SIG-M5 treated with dmso at 0.1 percent for 504 hours (cell line): ENCODE results near the gene CELF4.

ENCODE experiments used
- DNase-seq: peaks from one replicate; lab custom pipeline; 2025; ENCODE audit not compliant: unreplicated experiment; lab: John Stamatoyannopoulos, UW

Gene CELF4

DNA sequence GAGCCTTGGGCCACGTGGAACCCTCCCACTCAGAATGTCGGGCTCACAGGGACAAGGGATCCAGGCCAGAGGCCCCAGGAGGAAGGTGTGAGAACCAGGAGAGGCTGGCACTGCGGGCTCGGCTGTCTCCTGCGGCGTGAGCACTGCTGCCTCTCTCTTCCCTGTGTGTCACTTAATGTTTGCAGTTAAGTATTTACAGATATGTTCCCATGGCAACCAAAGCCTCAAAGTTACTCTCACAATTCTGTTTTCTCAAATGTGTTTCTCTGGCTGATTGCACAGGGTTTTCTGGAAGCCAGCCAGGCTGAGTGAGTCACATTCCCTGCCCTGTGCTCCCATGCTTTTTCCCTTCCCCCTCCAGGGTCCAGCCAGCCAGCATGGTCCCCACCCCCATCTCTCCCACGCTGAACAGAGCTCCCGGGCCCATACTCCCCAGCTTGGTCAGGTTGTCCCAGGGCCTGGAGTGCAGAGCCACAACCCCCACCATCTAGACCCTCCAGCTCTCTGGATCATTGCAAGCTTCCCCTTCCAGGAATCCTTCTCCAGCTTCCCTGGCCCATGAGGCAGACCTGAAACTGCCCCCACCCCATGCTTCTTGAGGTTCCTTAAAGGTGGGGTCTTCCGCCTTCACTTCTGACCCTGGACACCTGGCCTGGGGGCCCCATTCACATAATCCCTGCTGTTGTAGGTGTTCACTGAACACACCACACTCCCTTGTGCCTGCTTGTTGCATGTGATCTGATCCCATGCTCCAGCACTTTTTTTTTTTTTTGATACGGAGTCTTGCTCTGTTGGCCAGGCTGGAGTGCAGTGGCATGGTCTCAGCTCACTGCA is 265.9 kb downstream of the CELF4 start:
- DNase-seq: peak; percentile 63

DNA sequence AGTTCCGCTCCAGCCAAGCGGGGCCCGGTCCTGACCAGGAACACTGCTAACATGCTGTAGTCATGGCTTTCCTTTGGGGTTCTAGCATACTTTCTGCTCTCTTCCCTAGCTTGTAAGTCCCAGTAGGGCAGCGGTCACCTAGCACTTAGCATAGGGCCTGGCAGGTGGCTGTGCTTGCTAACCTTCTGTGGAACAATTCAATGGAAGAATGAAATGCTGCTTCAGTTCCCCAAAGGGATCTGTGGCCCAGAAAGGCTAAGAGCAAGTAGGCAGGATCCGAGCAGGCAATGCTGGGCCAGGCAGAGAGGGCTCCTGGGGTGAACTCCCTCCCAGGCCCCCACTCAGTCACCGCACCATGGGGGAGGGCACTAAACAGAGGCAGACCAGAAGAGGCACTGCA is 266.8 kb downstream of the CELF4 start:
- no peak for DNase-seq

DNA sequence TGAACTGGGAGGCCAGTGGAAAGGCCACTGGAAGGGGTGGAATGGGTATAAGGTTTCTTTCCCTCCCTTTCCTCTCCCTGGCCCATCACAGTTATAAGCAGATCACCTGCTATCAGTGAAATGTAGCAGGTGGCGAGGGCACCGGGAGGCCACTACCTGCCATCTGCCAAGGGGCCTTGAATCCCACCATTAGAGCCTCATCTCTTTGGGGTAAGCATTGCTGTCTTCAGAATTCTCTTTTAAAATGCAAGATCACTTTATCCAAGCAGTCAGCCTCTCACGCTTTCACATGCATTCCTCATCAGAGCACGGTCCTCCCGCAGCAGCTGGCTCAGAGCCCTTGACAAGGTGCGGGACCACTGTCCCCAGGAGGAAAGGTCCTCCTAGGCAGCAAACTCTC is 268.5 kb downstream of the CELF4 start:
- no peak for DNase-seq

DNA sequence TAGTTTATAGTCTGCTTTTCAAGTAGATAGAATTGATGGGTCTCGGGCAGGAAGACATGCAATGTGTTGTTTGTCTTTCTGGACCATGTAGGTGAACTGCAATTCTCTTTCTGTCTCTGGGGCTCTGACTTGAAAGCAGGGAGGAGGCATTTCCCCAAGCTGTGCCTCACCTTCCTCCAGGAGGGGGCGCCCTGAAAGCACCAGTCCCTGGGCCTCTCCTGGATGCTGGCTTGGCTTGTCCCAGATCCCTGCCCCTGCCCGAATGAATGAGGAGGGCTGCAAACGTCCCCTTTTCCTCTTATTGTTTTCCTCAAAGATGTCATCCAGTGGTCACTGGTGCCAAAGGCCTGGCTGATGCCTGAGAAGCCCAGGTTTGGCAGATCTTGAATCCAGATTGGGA is 270.6 kb downstream of the CELF4 start:
- DNase-seq: no peak

DNA sequence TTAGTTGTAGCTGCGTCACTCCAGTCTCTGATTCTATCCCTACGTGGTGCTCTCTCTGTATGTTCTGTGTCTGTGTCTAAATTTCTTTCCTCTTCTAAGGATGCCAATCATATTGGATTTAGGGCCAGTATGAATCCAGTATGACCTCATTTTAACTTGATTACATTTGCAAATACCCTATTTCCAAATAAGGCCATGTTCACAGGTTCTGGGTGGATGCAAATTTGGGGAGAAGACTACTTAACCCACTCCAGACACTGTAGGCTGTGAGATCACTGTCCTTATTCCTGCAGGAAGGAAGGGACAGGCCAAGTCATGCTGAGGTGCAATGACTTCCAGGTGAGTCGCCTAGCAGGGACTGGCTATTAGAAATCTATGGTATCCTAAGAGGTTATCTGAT is 272.2 kb downstream of the CELF4 start:
- DNase-seq: no peak

DNA sequence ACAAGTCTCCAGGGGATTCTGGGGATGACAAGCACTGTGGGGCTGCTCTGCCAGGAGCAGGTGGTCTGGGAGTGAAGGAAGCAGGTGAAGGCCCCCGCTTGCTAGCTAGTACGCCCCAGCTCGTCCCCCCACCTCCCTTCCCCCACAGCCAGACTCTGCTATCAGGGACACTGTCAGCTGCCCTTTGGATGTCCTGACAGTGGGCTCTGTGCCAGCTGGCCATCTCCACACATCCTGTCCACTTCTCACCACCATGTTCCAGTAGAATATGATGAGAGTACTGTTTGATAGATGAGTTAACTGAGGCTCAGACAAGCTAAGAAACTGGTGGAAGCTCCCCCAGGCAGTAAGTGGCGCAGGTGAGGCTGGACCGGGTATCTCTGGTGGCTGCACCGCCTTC is 276.2 kb downstream of the CELF4 start:
- no peak for DNase-seq

DNA sequence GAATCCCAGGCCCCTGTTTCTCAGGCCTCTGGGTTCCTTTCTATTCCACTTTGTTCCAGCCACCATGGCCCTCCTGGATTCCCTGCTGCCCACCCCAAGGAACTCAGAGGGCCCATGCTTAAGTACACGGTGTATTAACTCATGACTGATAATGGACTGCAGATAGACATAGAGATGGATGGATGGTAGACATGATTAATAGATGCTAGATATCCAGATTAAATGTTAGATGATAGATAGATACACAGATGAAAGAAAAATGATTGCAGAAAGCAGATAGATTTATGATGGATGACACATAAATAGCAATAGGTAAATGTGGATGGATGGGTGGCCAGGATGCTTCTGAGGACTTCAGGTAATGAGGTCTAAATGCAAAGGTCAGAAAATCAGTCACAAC is 278.0 kb downstream of the CELF4 start:
- no peak for DNase-seq

DNA sequence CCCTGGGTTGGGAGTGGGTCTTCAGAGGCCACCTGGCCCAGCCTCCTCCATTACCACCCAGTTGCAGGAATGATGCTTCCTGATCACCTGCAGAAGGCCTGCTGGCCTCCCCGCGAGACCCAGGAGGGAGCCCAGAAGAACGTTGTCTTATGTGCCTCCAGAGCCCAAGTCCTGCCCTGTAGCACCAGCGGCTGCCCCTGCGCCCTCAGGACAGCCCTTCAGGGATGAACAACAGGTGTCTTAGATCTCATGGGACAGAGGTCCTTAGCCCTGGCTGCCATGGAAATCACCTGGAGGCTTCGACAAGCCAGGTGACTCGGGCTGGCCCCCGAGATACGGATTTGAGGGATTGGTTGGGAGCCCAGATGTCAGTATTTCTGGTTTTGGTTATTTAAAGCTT is 278.8 kb downstream of the CELF4 start:
- DNase-seq: no peak

DNA sequence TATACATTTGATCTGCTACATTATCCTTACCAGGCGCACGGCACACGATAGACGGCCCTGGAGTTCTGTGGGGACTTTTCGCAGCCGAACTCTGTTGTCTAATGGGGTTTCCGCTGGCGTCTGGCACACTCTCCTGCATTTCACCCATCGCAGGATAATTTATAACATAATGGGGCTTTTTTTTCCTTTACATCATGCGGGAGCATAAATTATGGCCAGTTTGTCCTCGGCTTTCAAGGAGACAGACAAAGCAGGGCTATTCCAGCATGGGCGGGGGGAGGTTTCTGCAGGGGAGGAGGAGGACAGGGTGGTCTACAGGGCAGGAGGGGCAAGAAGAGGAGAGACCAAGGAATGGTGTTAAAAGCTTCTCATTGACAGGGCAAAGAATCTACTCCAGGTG is 279.8 kb downstream of the CELF4 start:
- no peak for DNase-seq

DNA sequence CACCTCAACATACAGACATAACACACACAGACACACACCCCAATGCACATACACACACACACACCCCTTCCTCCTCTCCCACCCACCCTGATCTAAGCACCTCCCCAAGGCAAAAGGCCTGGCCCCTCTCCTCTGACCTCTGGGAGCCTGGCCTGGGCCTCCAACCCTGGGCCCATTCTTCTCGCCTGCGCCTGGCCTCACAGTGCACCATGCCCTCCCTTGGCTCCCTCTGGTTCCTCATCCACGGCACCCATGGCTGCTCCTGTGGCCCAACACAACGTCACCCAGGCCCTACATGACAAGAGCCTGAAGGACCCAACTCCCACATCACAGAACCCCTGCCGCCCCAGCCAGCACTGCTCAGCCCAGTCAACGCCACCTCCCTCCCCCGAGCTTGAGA is 281.3 kb downstream of the CELF4 start:
- DNase-seq: no peak

DNA sequence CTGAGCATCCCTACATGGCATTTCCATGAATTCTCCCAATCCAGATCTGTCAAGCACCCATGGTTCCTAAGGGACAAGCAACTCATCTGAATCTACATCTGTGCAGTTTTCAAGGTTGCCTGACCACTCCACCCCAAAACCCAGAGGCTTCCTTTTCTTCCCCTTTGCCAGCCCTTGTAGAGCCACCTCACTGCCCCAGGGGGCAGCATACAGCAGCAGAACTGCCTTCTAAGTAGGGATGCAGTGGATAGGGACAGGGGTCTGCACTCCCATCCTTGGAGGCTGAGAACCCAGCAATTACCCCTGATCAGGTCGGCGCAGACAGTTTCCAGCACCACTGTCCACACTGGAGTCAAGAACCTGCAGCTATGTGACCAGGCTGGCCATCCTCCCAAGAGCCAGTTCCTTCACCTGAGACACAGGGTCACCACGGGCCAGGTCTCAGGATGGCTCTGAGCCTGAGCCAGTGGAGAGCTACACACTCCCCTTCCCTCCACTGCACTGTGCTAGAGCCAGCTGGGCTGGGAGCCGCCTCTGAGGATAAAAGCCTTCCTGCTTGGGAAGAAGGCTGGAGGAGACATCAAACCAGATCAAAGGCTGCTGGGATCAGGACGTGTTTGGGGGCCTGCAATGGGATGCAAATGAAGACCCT is 283.1 kb downstream of the CELF4 start:
- no peak for DNase-seq

DNA sequence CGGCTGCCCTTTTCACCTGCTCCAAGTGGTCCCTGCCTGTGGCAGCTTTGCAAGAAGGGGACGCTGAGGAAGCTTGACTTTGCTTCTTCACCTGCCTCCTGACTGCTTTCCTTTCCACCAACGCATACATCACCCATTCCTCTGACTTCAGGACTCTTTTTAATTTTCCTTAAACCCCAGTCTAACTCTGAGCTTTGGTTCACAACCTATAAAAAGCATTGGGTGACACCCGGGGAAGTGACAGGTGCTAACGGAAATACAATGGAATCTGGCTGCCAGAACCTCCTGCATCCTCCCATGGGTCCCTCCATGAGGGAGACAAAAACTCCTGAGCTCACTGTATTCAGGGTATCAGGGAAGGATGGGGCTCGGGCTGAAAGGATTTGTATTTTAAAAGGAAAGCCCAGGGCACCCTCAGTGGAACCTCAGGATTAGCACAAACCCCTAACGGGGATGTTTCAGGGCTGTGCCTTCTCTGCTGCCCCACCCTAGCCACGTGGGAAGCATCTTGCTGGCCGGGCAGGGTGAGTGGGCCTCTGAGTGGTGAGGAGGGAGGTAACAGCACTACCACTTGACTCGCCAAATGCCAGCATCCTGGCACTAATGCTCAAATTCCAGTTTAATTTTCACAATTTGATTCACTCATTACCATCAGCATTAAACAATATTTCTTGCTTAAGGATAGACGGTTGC is 284.8 kb downstream of the CELF4 start:
- no peak for DNase-seq

DNA sequence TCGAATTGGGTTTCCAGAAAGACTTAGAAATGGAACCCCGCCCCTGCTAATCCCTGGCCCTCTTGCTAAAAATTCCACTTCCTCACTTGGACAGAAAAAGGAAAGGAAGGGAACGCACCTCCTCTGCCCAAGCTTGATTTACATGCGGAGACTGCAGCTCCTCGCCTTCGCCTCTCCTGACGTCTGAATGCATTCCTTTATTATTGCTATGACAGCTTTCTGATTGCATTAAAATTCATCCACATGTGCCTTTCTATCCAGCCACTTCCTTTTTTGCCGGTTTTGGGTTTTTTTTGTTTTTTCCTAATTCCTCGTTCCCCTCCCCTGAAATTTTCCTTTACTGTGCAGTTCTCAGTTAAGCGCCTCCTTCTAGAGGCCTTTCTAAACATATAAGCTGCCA is 287.8 kb downstream of the CELF4 start:
- DNase-seq: no peak

DNA sequence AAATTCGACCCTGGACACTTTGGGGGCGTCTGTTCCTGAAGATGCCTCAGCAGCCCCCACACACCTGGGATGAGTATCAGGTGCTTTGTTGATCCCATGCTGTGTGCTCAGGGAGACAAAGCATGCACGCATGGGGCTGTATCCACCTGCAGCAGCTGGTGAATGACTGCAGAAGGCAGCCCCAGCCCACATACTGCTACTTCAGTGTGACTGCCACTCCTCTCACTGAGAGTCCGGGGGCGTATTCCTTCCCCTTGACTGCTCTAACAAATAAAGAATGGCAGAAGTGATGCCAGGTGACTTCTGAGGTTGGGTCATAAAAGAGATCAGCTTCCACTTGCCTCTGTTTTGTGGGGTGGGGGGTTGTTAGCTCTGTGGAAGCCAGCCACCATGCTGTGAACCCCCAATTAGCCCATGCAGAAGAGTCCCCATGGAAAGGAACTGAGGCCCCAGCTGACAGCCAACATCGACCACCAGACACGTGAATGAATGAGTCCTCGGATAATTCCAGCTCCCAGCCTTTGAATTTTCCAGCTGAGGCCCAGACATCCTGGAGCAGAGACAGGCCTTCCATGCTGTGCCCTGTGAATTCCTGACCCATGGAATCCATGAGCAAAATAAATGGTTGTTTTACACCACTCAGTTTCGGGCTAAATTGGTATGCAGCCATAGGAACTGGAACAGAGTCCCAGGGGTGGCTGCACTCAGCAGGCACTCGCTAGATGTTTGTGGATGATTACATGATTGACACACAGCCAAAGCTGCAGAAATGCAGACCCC is 289.3 kb downstream of the CELF4 start:
- no peak for DNase-seq

DNA sequence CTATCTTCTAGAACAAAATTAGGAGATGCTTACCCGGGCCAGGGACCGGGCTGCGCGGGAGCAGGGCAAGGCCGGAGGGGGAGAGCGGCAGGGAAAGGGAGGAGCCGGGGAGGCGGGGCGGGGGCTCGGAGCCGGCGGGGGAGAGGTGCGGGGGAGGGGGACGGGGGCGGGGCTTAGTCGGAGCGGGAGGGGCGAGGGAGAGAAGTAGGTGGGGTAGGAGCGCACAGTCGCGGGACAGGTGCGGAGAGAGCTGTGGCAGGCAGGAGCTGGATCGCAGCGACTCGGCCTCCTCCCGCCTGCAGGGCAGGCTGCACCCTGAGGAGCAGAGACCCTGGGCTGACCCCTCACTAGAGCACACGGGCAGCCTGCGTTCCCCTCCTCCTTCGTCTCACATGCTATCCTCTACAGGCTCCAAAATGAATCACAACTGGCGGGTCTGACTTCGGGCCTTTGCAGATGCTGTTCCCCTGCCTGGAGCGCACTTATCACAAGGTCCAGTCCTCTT is 290.3 kb downstream of the CELF4 start:
- DNase-seq: no peak

DNA sequence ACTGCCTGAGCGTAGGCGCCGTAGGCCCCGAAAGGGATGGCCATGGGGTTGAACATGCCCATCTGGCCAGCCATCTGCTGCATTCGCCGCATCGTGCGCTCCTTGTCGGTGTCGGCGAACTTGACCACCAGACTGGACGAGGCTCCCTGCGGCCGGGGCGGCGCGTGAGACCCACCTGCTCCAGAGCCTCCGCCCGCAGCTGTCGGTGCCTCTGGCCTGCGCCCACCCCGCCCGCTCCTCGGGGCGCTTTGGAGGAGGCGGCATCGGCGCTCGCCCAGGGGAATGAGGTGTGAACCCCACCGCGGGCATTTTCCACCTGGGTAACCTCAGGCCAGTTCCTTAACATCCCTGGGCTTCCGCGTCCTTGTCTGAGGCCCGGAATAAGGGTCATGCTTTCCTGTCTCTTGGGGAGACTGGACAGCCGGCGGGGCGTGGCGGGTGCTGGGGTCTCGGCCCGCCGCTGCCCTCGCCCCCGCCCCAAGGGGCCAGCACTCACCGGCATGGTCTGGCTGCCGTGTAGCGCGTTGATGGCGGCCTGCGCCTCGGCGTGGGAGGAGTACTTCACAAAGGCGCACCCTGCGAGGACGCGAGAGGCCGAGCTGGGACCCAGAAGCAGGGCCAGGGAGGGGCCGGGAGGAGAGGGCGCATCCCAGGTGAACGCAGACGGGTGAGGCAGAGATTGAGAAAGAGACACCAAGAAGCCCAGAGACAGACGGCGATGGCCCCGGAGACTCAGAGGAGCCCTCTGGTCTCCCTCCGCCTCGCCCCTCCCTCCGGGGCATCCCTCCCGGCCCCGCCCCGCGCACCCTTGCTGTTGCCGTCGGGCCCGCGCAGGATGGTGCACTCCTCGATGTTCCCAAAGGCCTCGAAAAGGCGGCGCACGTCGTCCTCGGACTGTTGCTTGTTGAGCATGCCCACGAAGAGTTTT is 291.0 kb downstream of the CELF4 start:
- no peak for DNase-seq

DNA sequence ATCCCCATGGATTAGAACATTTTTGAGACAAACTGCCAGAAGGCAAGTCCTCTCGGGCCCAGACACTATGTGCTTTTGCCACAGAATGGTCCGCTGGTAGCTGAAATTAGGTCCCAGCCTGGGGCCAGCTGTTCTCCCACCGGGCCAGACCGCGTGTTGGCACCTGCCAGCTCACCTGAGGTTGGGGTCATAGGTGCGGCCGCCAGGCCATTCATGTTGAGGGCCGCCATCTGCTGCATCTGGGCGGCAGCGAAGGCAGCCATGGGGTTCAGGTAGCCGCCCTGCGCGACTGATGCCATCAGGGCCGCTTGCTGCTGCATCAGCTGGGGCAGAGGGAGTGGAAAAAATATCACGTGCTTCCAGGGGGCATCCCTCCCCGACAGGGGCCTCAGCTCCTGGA is 292.8 kb downstream of the CELF4 start:
- no peak for DNase-seq

DNA sequence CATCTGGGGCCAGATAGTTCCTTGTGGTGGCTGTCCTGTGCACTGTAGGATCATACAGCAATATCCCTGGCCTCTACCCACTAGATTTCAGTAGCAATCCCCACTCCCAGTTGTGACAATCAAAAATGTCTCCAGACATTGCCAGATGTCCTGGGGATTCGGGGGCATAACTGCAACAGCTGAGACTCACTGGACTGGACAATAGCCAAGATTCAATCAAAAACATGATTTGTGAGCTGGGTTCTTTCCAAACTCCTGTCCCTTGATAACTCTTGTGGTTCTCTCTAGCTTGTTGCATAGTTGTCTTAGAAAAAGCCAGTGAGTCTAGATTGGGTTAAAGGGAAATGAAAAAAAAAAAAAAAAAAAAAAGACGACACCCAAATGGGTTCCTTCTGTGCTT is 293.4 kb downstream of the CELF4 start:
- no peak for DNase-seq

DNA sequence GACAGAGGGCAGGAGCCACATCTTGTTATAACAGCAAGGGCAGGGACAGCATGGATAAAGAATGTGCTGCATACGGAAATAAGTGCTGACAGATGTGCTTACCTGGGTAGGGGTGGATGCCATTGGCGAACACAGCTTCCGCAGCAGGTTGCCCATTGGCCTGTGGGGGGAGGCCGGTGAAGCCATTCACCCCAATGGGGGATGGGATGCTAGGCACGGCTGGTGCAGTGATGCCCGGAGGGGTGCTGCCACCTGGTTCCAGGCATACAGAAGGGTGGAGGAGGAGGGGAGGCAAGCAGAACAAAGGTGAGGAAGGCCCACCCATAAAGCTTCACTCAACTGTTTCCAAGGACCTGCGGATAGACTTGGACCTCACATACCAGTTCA is 294.9 kb downstream of the CELF4 start:
- DNase-seq: no peak

DNA sequence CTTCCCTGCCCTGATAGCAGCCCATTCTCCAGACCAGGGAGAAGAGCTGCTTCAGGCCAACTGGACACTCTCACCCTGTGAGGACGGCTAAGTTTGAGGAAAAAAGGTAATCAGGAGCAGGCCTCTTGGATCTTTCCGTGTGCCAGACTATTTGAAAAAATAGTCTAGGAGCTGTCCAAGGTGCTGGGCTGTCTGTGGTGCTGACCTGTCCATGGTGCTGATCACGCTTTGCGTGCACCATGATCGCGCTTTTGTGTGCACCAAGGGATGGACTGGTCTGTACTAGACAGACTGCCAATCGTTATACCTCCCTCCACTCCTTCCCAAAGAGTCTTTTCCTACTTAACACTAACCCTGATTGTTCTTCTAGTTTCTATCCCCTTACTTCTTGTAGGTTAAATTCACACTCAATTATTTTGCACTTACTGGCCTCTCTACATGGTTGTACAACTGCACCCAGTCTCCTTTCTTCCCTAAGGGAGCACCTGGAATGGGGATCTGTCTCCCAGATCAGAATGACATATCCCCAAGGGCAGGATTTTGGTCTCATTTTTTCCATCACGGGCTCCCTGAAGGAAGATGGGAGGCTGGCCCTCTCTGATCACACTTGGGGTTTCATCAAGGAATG is 295.4 kb downstream of the CELF4 start:
- DNase-seq: peak; percentile 28
